ENCODE measurements around the gene EXOC4. TPM values are rescaled to one million over a fixed set of nuclear protein-coding genes. Genes with fewer than 3 reads are reported as not detected.

Gene EXOC4
- total RNA-seq, 1 donor from 2014 or later: 145 TPM

DNA sequence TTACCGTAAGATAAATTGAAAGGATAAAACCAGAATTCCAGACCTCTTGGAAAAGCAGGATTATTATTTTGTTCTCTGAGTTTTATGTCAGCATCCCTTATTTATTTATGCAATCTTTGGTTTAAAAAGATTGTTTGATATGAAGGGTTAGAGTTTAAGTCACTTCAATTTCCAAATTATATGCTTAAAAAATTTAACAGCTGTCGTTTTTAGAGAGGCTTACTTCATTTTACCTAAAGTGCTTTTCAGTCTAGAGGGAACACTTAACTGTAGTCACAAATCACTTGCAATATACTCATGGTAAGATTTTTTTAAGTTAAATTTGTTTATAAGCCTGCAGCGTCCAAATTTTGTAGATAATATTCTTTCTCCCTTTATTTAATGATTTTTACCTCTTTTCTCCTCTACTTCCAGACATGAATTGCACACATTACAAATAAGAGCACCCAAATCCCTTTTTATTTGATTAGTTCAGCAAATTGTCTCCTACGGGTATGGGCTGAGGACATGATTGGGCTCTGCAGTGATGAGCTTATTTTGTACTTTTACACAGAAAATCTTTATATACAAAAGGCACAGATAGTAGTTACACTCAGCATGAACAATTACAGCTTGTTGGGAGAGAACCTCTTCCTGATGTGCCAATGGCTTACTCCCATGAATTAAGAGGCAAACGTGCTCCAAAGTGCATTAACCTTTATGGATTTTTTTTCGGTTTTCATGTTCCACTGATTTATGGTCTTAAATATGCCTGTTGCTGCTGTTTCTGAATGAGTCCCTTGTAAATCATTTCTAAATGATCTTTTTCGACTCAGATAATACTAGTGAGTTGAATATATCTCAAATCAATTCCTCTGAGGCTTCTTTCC lies 555.0 kb downstream of the EXOC4 start:
- DNase-seq (ENCODE audit: low spot score, unreplicated experiment): no peak
- H3K27ac Mint-ChIP-seq: no peak overlapping the region
- H3K9me3 Mint-ChIP-seq (ENCODE audit: low read depth): no peaks in the 10 kb centered on the region
- TF ChIP-seq, protein P1, sequence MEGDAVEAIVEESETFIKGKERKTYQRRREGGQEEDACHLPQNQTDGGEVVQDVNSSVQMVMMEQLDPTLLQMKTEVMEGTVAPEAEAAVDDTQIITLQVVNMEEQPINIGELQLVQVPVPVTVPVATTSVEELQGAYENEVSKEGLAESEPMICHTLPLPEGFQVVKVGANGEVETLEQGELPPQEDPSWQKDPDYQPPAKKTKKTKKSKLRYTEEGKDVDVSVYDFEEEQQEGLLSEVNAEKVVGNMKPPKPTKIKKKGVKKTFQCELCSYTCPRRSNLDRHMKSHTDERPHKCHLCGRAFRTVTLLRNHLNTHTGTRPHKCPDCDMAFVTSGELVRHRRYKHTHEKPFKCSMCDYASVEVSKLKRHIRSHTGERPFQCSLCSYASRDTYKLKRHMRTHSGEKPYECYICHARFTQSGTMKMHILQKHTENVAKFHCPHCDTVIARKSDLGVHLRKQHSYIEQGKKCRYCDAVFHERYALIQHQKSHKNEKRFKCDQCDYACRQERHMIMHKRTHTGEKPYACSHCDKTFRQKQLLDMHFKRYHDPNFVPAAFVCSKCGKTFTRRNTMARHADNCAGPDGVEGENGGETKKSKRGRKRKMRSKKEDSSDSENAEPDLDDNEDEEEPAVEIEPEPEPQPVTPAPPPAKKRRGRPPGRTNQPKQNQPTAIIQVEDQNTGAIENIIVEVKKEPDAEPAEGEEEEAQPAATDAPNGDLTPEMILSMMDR (IDR thresholded peaks at IDR 0.05; ENCODE audit: unreplicated experiment): no peak
- no peaks in the 10 kb centered on the region for H3K36me3 Mint-ChIP-seq (ENCODE audit: insufficient read depth)
- no peak overlapping the region for H3K4me3 Mint-ChIP-seq (ENCODE audit: low read depth)
- peaks cover 2% of the 10 kb centered on the region for H3K4me1 Mint-ChIP-seq (ENCODE audit: low read depth)
- H3K27me3 Mint-ChIP-seq: no peaks in the 10 kb centered on the region

GRCh38 chr7:133808493-133808866 lies 555.6 kb downstream of the EXOC4 start:
- Mint-ChIP-seq H3K4me3 (ENCODE audit: low read depth) (no peak overlapping the region), H3K27me3 (no peaks in the 10 kb centered on the region), H3K9me3 (ENCODE audit: low read depth) (no peaks in the 10 kb centered on the region), H3K4me1 (ENCODE audit: low read depth) (peaks cover 2% of the 10 kb centered on the region), H3K36me3 (ENCODE audit: insufficient read depth) (no peaks in the 10 kb centered on the region), H3K27ac (no peak overlapping the region)
- TF ChIP-seq, protein P1 (IDR thresholded peaks at IDR 0.05; ENCODE audit: unreplicated experiment): no peak
- DNase-seq (ENCODE audit: low spot score, unreplicated experiment): no peak

GRCh38 chr7:133812877-133813276 lies 560.0 kb downstream of the EXOC4 start:
- no peak overlapping the region for H3K4me3 Mint-ChIP-seq (ENCODE audit: low read depth)
- H3K9me3 Mint-ChIP-seq (ENCODE audit: low read depth): no peaks in the 10 kb centered on the region
- H3K4me1 Mint-ChIP-seq (ENCODE audit: low read depth): peaks cover 6% of the 10 kb centered on the region
- peaks cover 5% of the 10 kb centered on the region for H3K36me3 Mint-ChIP-seq (ENCODE audit: insufficient read depth)
- DNase-seq (ENCODE audit: low spot score, unreplicated experiment): no peak
- H3K27ac Mint-ChIP-seq: no peak overlapping the region
- TF ChIP-seq, protein P1 (IDR thresholded peaks at IDR 0.05; ENCODE audit: unreplicated experiment): no peak
- no peaks in the 10 kb centered on the region for H3K27me3 Mint-ChIP-seq

- Mint-ChIP-seq H3K9me3 (ENCODE audit: low read depth) (no peaks in the 10 kb centered on the region), H3K27me3 (no peaks in the 10 kb centered on the region), H3K4me1 (ENCODE audit: low read depth) (peaks cover 6% of the 10 kb centered on the region), H3K27ac (no peak overlapping the region), H3K36me3 (ENCODE audit: insufficient read depth) (peaks cover 11% of the 10 kb centered on the region), H3K4me3 (ENCODE audit: low read depth) (no peak overlapping the region)
- no peak for DNase-seq (ENCODE audit: low spot score, unreplicated experiment)
- TF ChIP-seq, protein P1 (IDR thresholded peaks at IDR 0.05; ENCODE audit: unreplicated experiment): no peak
These were observed 562.8 kb downstream of the EXOC4 start for GRCh38 chr7:133815611-133816210.

- H3K9me3 Mint-ChIP-seq (ENCODE audit: low read depth): no peaks in the 10 kb centered on the region
- H3K4me1 Mint-ChIP-seq (ENCODE audit: low read depth): peaks cover 4% of the 10 kb centered on the region
These were observed 566.8 kb downstream of the EXOC4 start for GRCh38 chr7:133819695-133820094.

More at GRCh38 chr7:133819695-133820094, 566.8 kb downstream of the EXOC4 start:
- no peaks in the 10 kb centered on the region for H3K27me3 Mint-ChIP-seq
- peaks cover 12% of the 10 kb centered on the region for H3K36me3 Mint-ChIP-seq (ENCODE audit: insufficient read depth)
- no peak for DNase-seq (ENCODE audit: low spot score, unreplicated experiment)
- TF ChIP-seq, protein P1 (IDR thresholded peaks at IDR 0.05; ENCODE audit: unreplicated experiment): no peak
- no peak overlapping the region for H3K4me3 Mint-ChIP-seq (ENCODE audit: low read depth)
- no peak overlapping the region for H3K27ac Mint-ChIP-seq

Measured in progenitor cell of endocrine pancreas (in vitro differentiated cells).